K562 (cell line): ENCODE measurements around the gene MMEL1. TPM values are rescaled to one million over a fixed set of nuclear protein-coding genes. Genes with fewer than 3 reads are reported as not detected.
A peak's percentile ranks its signal among the peaks of the same experiment; 100 is the strongest.

Experiments used
- ATAC-seq: fragments of 200-7000 bp; cut with Tn5 transposase; 3 replicates; pipeline ENCODE4 v1.9.1; 2020; ENCODE audit warnings: moderate library complexity
- BruUV-seq: library from RNA; stranded (reverse); fragments of 400-500 nt; replicated peaks from 2 replicates; lab custom pipeline; 2021; lab: Mats Ljungman, UMichigan
- CTCF ChIA-PET: fragments of 300-600 bp; formaldehyde crosslinking; extraction: SDS; loops from one replicate; lab custom pipeline; 2021; ENCODE audit warnings: low intra/inter-chr PET ratio; lab: Yijun Ruan, JAX
- POLR2A ChIA-PET: fragments of 300-600, 350-650 bp; sonication (Branson Sonifier 250); formaldehyde crosslinking; extraction: SDS; loops from one replicate; lab custom pipeline; 2021; ENCODE audit warnings: antibody characterized with exemption, inconsistent platforms; lab: Yijun Ruan, JAX
- DNase-seq, 4 experiments: peaks; one replicate each; pipeline versions ENCODE4 v3.0.0 to v3.0.0-alpha.2; 2011 to 2018; ENCODE audit warnings: low spot score in 3 of 4, mixed read lengths in 3 of 4; ENCODE audit errors: extremely low read depth in 1 of 4
- FAIRE-seq: peaks from 2 replicates; lab custom pipeline; 2011; peaks lifted over from hg19 to GRCh38; lab: Jason Lieb, UNC
- H2AFZ ChIP-seq: 2 replicates; pipeline ENCODE4 v1.6.0; 2011; ENCODE audit warnings: low read depth, low read length, control low read depth, inconsistent platforms
- H3K27ac ChIP-seq: fragments of 200-600 bp; 3 replicates; pipeline ENCODE4 v1.8.0; 2011; ENCODE audit warnings: low read depth, mild to moderate bottlenecking, control low read depth, inconsistent platforms, low read length, moderate library complexity, mixed read lengths; ENCODE audit errors: extremely low read depth
- H3K27me3 ChIP-seq, 2 experiments: fragments of 300-600 bp in 1 of 2; 2 replicates in 1 of 2; 3 replicates in 1 of 2; pipeline versions ENCODE4 v1.6.0 to v1.8.0; 2011; ENCODE audit warnings: inconsistent platforms in 2 of 2, low read length in 2 of 2, mild to moderate bottlenecking in 1 of 2, mixed read lengths in 1 of 2, moderate library complexity in 1 of 2; ENCODE audit not compliant: control insufficient read depth in 2 of 2, insufficient read depth in 2 of 2
- H3K36me3 ChIP-seq: fragments of 300-600 bp; 3 replicates; pipeline ENCODE4 v1.8.0; 2011; ENCODE audit warnings: mild to moderate bottlenecking, low read length, inconsistent platforms; ENCODE audit not compliant: control insufficient read depth, insufficient read depth
- H3K4me1 ChIP-seq, 2 experiments: fragments of 200-600 bp in 1 of 2; replicated peaks in 1 of 2; 2 replicates in 1 of 2; 3 replicates in 1 of 2; pipeline versions ENCODE4 v1.5.1 to v1.8.0; 2011; ENCODE audit warnings: inconsistent platforms in 2 of 2, low read length in 2 of 2, mild to moderate bottlenecking in 1 of 2, mixed read lengths in 1 of 2, moderate library complexity in 1 of 2; ENCODE audit not compliant: control insufficient read depth in 2 of 2, insufficient read depth in 2 of 2
- H3K4me2 ChIP-seq: 2 replicates; pipeline ENCODE4 v1.6.1; 2011; ENCODE audit warnings: low read length, control low read depth, inconsistent platforms, mixed read lengths; ENCODE audit not compliant: insufficient read depth
- H3K4me3 ChIP-seq: fragments of 200-600 bp; sonication (generic), shearing (Covaris generic); 2 replicates; pipeline ENCODE4 v1.5.1; 2016; ENCODE audit warnings: control low read depth, inconsistent platforms
- H3K79me2 ChIP-seq: fragments of 200-600 bp; 3 replicates; pipeline ENCODE4 v1.8.0; 2011; ENCODE audit warnings: low read length, inconsistent platforms; ENCODE audit not compliant: control insufficient read depth, insufficient read depth
- H3K9ac ChIP-seq, 2 experiments: 2 replicates each; pipeline versions ENCODE4 v1.6.0 to v1.6.1; 2011; ENCODE audit warnings: low read depth in 2 of 2, low read length in 2 of 2, control low read depth in 1 of 2, inconsistent platforms in 1 of 2, mild to moderate bottlenecking in 1 of 2, mixed read lengths in 1 of 2; ENCODE audit not compliant: insufficient read depth in 1 of 2
- H3K9me1 ChIP-seq: one replicate; pipeline ENCODE4 v1.6.0; 2011; ENCODE audit warnings: inconsistent platforms, mild to moderate bottlenecking, low read length, moderate library complexity; ENCODE audit not compliant: control insufficient read depth, insufficient read depth
- H3K9me3 ChIP-seq: replicated peaks from 2 replicates; pipeline ENCODE4 v1.5.1; 2011; ENCODE audit warnings: low read depth, low read length, inconsistent platforms; ENCODE audit not compliant: control insufficient read depth, insufficient read depth
- H4K20me1 ChIP-seq: replicated peaks from 2 replicates; pipeline ENCODE4 v1.6.1; 2011; ENCODE audit warnings: low read length, inconsistent platforms, mixed read lengths; ENCODE audit not compliant: control insufficient read depth, insufficient read depth
- CREB3L1 ChIP-seq: fragments of 450-650 bp; IDR thresholded peaks from 2 replicates; pipeline ENCODE4 v1.6.1; 2014; ENCODE audit warnings: low read depth, mild to moderate bottlenecking, moderate library complexity, borderline replicate concordance
- MAX ChIP-seq: sonication (generic); formaldehyde crosslinking; IDR thresholded peaks from 2 replicates; pipeline ENCODE4 v1.9.0; 2022; ENCODE audit warnings: mild to moderate bottlenecking, missing genetic modification reagents
- WGBS: fragments of 100-300 bp; shearing (Covaris generic); methylation state at CpG from one replicate; pipeline ENCODE4 v1.1.6; 2016; ENCODE audit warnings: low coverage, mixed read lengths; ENCODE audit not compliant: insufficient coverage; ENCODE audit errors: missing lambda C conversion rate; 5-methylcytosine and 5-hydroxymethylcytosine counted together
- in situ Hi-C: fragments of 300-500 bp; cut with MboI; formaldehyde crosslinking; loops from 4 replicates; pipeline ENCODE4 v1.15.0; 2018; ENCODE audit warnings: inconsistent platforms, mixed read lengths
- intact Hi-C: fragments of 100-400 bp; cut with micrococcal nuclease; formaldehyde crosslinking; loops from 2 replicates; pipeline ENCODE4 v1.14.2; 2022
- polyA plus RNA-seq, 8 experiments: library from polyadenylated mRNA; depleted of rRNA in 4 of 8; stranded (reverse) in 5 of 8; unstranded in 3 of 8; fragments of >200 nt; fragmentation: Nextera tagmentation in 2 of 8; fragmentation: Illumina TruSeq in 1 of 8; extraction: Ambion mirVana in 2 of 8; extraction: Trizol in 1 of 8; gene quantifications; 2 replicates each; pipeline versions ENCODE4 v1.2.1 to v1.2.3, GENCODE V29; 2011 to 2014; ENCODE audit warnings: inconsistent platforms in 1 of 8, missing spikeins in 1 of 8
- total RNA-seq, 7 experiments: library from RNA; depleted of rRNA in 6 of 7; stranded (reverse); fragments of >200 nt in 6 of 7; fragmentation: Illumina TruSeq in 2 of 7; extraction: Trizol in 2 of 7; gene quantifications; 2 replicates each; pipeline versions ENCODE4 v1.2.1 to v1.2.3, GENCODE V29; 2011 to 2021; ENCODE audit warnings: low replicate concordance in 1 of 7

The MMEL1 gene
- total and polyA plus RNA-seq, 9 of the 15 experiments (the other 6 are each of a cell fraction or from before 2014, with no cell fraction given) = not detected

- no peaks in the 10 kb centered on the region for H3K79me2 ChIP-seq
These were observed 71.4 kb downstream of the MMEL1 start for GRCh38 chr1:2561446-2561845.

More at GRCh38 chr1:2561446-2561845, 71.4 kb downstream of the MMEL1 start:
- Histone ChIP-seq H3K9me3 (no peaks in the 10 kb centered on the region), H2AFZ (no peak overlapping the region), H3K36me3 (no peaks in the 10 kb centered on the region), H3K4me2 (no peak overlapping the region), H3K9me1 (no peaks in the 10 kb centered on the region), H3K4me1 (peaks cover 14 to 77% of the 10 kb centered on the region in 2 experiments), H3K27me3 (peaks cover 20 to 33% of the 10 kb centered on the region in 2 experiments), H3K9ac (peak overlapping the region in 1 of 2 experiments; percentile 70; a peak in 2 of 4 replicates), H3K27ac (no peak overlapping the region), H4K20me1 (no peaks in the 10 kb centered on the region), H3K4me3 (no peak overlapping the region)
- ATAC-seq (no peak), DNase-seq (no peak), FAIRE-seq (no peak)
- intact Hi-C loops = no loop called here
- in situ Hi-C loops = no loop called here
- BruUV-seq = no TSS peak
- 34% methylated on average over 10 of the region's 11 CpGs for WGBS
- peak; percentile 46; the same call in 1 of the 2 replicates for TF ChIP-seq MAX
- no peak for TF ChIP-seq CREB3L1
- CTCF ChIA-PET = interaction anchor here (0.6 kb wide), 1 partner anchor 13 kb away, joined by 3 read pairs; no protein-coding TSS in a partner anchor
- POLR2A ChIA-PET = interaction anchor here (0.5 to 3.3 kb wide), 9 partner anchors 9 to 1200 kb away, joined by 3 to 13 read pairs (median 3); partner anchors contain the start of gene PRXL2B
